PC-9 (cell line): ENCODE data around the gene GZF1.

Experiments
- CTCF ChIP-seq: fragments of 200-600 bp; sonication (generic); conservative IDR thresholded peaks from 2 replicates; pipeline ENCODE4 v1.6.1; 2017; ENCODE audit warnings: mixed run types, antibody characterized with exemption, mild to moderate bottlenecking, moderate library complexity
- EZH2 ChIP-seq: fragments of 200-600 bp; sonication (generic); IDR thresholded peaks from 2 replicates; pipeline ENCODE4 v1.8.0; 2017; ENCODE audit warnings: antibody characterized with exemption, low read depth

GRCh38 chr20:23356203-23356602, 5.8 kb upstream of the GZF1 start:
- TF ChIP-seq EZH2 (no peak), CTCF (no peak)
